ENCODE results near the gene PRR12.

DNA sequence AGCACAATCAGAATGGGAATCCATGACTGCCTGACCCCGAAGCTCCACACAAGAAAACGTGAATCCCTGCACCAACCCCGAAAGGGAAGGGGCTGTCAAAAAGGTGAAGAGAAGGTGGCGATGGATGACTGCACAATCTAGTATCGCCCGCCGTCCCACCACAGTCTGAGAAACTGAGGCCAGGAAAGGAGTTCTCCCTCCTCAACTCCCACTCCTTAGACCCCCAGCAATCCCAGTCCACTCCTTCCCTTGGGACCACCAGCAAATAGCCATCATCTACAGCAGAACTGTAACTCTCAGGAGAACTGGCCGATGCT lies 11.1 kb upstream of the PRR12 start:
- TF ChIP-seq, protein P1, sequence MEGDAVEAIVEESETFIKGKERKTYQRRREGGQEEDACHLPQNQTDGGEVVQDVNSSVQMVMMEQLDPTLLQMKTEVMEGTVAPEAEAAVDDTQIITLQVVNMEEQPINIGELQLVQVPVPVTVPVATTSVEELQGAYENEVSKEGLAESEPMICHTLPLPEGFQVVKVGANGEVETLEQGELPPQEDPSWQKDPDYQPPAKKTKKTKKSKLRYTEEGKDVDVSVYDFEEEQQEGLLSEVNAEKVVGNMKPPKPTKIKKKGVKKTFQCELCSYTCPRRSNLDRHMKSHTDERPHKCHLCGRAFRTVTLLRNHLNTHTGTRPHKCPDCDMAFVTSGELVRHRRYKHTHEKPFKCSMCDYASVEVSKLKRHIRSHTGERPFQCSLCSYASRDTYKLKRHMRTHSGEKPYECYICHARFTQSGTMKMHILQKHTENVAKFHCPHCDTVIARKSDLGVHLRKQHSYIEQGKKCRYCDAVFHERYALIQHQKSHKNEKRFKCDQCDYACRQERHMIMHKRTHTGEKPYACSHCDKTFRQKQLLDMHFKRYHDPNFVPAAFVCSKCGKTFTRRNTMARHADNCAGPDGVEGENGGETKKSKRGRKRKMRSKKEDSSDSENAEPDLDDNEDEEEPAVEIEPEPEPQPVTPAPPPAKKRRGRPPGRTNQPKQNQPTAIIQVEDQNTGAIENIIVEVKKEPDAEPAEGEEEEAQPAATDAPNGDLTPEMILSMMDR (IDR thresholded peaks at IDR 0.05): no peak
- no peak for TF ChIP-seq POLR2A (IDR thresholded peaks at IDR 0.05)

Data from upper lobe of left lung (tissue), 4 donors.